Erythroblast (primary cell): ENCODE measurements around the gene ZCRB1.

ENCODE experiments used
- GATA1 ChIP-seq: IDR thresholded peaks from 2 replicates; pipeline ENCODE4 v1.6.1; 2011; ENCODE audit warnings: low read depth, mild to moderate bottlenecking, control low read depth, low read length, moderate library complexity
- POLR2A ChIP-seq: IDR thresholded peaks from 2 replicates; pipeline ENCODE4 v1.6.1; 2011; ENCODE audit warnings: mild to moderate bottlenecking, low read length

DNA sequence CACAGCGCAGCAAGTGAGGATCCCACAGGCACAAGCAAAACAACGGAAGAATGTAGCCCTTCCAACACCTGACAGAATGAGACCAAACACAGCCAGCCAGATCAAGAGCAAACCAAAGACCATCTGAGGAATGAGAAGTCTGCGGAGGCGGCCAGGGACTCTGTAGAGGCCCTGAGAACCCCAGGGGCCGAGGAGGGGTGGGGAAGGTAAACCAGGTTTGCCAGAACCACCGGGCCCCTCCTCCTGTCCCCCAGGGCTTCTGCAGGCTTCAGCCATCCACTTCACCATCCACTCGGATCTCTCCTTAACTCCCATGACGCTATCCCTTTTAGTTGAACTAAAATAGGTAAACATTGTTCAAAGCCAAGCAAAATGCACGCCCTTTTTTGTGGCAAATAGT is 37.4 kb downstream of the ZCRB1 start:
- no peak for TF ChIP-seq POLR2A
- no peak for TF ChIP-seq GATA1
